Breast epithelium (tissue), 3 donors: ENCODE measurements around the gene RNF220.

Experiments
- CTCF ChIP-seq, 3 donors: fragments of 450-650 bp; IDR thresholded peaks; one replicate each; pipeline ENCODE4 v1.5.1; 2016 to 2017; ENCODE audit warnings: antibody characterized with exemption in 3 of 3, mild to moderate bottlenecking in 3 of 3, moderate library complexity in 3 of 3
- POLR2AphosphoS5 ChIP-seq, 3 donors: sonication (generic); formaldehyde crosslinking; IDR thresholded peaks; one replicate each; pipeline ENCODE4 v1.6.1; 2017; ENCODE audit warnings: antibody characterized with exemption in 3 of 3

GRCh38 chr1:44534771-44535170, 129.7 kb downstream of the RNF220 start:
- no peak for TF ChIP-seq POLR2AphosphoS5 (IDR thresholded peaks at IDR 0.05)
- TF ChIP-seq CTCF (IDR thresholded peaks at IDR 0.05): no peak
